ENCODE data around the gene ITIH4.
"Not testable (repeated sequence)": the region's sequence is repeated elsewhere in the genome, so short reads cannot be mapped to it uniquely, and the experiment has no call there.

The ITIH4 gene

DNA sequence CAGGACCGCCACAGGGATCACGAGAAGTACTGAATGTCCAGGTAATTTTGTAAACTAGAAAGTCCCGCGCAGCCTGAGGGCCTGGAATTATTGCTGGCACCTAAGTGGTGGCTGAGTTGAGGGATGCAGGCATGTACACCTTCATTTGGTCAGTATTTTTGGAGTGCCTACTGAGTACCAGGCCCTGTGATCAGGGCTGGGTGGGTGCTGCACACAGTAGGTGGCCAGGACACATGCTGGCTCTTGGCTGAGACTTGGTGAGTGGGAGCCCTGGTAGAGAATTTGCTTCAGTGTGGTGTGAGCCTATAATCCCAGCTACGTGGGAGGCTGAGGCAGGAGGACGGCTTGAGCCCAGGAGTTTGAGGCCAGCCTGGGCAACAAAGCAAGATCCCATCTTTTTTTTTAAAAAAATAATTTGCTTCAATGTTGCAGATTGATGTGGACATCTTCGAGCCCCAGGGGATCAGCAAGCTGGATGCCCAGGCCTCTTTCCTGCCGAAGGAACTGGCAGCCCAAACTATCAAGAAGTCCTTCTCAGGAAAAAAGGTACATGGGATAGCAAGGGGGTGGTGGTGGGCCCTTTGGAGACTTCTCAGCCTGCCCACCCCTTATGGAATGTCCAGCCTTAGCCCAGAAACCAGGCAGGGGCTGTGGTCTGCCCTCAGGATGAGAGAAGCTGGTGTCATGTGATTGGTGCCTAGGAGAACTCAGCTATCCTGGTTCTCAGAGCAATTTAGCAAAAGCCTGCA, 50.5 kb downstream of the ITIH4 start:
- in situ Hi-C loops (cut with HindIII; ENCODE audit: low sequenced_read_pairs) = loop anchor here (5.0 kb wide), 1 partner anchor 57 kb away; the partner anchor contains the start of gene MUSTN1
- no peak overlapping the region for H3K4me3 ChIP-seq (ENCODE audit: low read depth, low read length)
- TF ChIP-seq, protein P1, sequence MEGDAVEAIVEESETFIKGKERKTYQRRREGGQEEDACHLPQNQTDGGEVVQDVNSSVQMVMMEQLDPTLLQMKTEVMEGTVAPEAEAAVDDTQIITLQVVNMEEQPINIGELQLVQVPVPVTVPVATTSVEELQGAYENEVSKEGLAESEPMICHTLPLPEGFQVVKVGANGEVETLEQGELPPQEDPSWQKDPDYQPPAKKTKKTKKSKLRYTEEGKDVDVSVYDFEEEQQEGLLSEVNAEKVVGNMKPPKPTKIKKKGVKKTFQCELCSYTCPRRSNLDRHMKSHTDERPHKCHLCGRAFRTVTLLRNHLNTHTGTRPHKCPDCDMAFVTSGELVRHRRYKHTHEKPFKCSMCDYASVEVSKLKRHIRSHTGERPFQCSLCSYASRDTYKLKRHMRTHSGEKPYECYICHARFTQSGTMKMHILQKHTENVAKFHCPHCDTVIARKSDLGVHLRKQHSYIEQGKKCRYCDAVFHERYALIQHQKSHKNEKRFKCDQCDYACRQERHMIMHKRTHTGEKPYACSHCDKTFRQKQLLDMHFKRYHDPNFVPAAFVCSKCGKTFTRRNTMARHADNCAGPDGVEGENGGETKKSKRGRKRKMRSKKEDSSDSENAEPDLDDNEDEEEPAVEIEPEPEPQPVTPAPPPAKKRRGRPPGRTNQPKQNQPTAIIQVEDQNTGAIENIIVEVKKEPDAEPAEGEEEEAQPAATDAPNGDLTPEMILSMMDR (IDR thresholded peaks at IDR 0.05; ENCODE audit: low read depth, low read length, missing control alignments) = no peak
- DNase-seq (ENCODE audit: low read depth) = no peak

DNA sequence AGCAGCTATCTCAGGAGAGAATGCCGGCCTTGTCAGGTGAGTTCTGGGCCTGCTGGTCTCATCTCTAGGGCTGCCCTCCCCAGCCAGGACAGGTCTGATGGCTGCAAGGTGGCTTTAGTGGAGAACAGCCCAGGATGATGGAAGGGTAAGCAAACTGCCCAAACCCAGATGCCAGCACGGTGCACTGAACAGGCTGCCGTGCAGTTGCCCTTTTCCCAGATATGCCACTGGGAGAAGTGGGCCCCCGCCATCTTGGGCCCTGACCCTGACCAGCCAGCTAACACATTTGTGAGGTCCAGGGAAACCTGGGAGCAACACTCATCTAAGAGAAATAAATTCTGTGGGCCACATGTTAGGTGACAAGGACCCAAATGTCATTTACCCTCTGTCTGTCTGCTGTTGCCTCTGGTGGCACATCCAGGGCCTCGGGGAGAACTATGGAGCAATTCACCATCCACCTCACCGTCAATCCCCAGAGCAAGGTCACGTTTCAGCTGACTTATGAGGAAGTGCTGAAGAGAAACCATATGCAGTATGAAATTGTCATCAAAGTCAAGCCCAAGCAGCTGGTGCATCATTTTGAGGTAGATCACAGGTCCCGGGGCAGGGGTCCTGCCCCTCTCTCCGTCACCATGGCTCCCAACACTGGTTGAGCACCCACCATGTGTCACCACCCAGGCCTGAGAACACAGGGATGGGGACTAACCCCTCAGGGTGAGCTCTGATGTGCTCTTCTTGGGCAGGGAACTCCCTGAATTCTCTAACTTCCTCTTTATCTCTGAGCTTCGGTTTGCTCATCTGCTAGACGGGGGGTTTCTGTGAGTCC, 51.2 kb downstream of the ITIH4 start:
- no peak overlapping the region for H3K4me3 ChIP-seq (ENCODE audit: low read depth, low read length)
- in situ Hi-C loops (cut with HindIII; ENCODE audit: low sequenced_read_pairs) = no loop called here
- no peak for DNase-seq (ENCODE audit: low read depth)
- TF ChIP-seq, protein P1 (IDR thresholded peaks at IDR 0.05; ENCODE audit: low read depth, low read length, missing control alignments) = no peak

DNA sequence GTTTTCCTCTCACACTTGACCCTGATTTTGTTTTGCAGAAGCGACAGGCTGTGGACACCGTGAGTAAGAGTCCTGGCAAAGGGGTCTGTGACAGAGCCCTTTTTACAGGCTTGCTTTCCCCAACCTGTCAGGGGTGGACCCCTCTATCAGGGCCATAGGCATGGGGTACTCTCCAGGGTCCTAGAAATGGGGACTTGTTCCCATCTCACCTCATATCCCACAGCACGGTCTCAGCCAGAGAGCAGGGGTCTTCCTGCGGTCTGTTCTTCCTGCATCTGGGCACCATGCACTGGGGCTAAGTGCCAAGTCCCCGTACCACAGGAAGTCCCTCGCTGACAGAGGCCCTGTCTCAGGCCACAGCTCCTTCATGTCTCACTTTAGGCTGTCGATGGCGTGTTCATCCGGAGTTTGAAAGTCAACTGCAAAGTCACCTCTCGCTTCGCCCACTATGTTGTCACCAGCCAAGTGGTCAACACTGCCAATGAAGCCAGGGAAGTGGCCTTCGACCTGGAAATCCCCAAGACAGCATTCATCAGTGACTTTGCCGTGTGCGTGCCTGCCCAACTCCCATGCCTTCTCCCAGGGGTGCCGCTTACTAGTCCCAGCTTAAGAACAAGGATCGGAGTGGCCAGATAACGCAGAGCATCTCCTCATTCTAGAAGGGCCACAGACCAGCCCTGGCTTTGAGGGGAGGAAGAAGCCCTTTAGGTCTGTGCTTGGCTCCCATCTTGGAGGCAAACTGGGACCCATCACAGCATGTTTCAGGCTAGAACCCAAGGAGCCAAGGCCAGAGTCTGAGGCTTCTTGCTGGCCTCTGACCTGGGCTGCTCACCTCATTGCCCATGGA, 52.3 kb downstream of the ITIH4 start:
- in situ Hi-C loops (cut with HindIII; ENCODE audit: low sequenced_read_pairs) = no loop called here
- TF ChIP-seq, protein P1 (IDR thresholded peaks at IDR 0.05; ENCODE audit: low read depth, low read length, missing control alignments) = no peak

DNA sequence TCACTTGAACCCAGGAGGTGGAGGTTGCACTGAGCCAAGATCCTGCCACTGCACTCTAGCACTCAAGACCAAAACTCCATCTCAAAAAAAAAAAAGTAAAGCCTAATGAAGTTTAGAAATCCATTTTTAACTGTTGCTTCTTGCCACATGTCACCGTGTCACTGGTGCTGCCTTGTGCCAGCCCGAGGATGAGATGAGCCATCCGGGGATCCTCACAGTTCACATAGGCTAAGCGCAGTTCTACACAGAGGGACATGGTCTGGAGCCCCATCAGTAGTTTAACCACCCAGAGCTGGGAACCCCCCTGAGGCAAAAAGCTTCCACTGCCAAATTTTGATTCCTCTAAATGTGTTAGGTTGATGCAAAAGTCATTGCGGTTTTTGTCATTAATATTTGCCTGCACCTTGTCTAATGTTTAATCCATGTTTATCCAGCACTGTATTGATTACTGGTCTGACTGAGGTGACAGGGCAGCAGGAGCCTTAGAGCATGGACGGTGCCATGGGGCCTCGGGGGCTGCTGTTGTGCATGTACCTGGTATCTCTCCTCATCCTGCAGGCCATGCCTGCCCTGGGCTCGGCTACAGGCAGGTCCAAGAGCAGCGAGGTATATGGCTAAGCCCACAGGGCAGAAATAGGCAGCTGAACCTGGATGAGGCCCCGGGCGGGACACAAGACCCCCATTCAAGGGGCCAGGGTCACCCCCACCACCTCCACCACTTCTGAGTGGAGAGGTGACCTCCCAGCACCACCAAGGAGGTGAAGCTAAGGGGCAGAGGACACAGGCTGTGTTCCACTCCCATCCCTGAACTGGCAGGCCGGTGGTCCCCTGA, 53.1 kb downstream of the ITIH4 start, which contains the start of gene ITIH1:
TSS of gene ITIH1 (plus strand) at position 473 of the 832 bp plus-strand sequence. CDS start at position 490, 17 bp downstream.
- TF ChIP-seq, protein P1 (IDR thresholded peaks at IDR 0.05; ENCODE audit: low read depth, low read length, missing control alignments) = no peak
- in situ Hi-C loops (cut with HindIII; ENCODE audit: low sequenced_read_pairs) = no loop called here
- DNase-seq (ENCODE audit: low read depth) = no peak
- no peak within 1 kb of the TSS for H3K4me3 ChIP-seq (ENCODE audit: low read depth, low read length)

More for the DNA sequence above, 52.3 kb downstream of the ITIH4 start:
- H3K4me3 ChIP-seq (ENCODE audit: low read depth, low read length) = no peak overlapping the region
- DNase-seq (ENCODE audit: low read depth) = no peak

DNA sequence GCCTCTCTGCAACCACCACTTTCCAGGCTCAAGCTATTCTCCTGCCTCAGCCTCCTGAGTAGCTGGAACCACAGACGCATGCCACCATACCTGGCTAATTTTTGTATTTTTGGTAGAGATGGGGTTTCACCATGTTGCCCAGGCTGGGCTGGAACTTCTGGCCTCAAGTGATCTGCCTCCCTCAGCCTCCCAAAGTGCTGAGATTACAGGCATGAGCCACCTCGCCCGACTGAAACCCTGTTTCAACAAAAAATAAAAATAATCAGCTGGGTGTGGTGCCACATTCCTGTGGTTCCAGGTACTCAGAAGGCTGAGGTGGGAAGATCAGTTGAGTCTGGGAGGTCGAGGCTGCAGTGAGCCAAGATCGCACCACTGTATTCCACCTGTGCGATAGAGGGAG, 54.0 kb downstream of the ITIH4 start:
- in situ Hi-C loops (cut with HindIII; ENCODE audit: low sequenced_read_pairs); H3K4me3 ChIP-seq (ENCODE audit: low read depth, low read length); DNase-seq (ENCODE audit: low read depth): not testable (repeated sequence)

DNA sequence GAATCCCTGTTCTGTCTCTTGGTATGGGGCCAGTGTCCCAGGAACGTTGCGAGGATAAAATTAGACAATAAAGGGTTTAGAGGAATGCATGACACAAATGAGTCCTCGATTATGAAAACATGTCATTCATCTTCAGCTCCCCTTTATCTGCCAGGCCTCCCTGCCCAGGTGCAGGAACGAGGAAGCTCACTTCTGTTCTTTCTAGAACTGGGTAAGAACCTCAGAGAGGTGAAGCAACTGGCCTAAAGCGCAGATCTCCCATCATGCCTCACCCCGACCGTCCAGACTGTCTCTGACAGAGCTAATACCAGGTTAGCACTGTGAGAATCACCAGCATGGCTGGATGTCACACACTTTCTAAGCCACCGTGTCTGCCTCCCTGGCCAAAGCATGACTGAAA, 54.6 kb downstream of the ITIH4 start:
- no peak for DNase-seq (ENCODE audit: low read depth)
- in situ Hi-C loops (cut with HindIII; ENCODE audit: low sequenced_read_pairs) = no loop called here
- no peak overlapping the region for H3K4me3 ChIP-seq (ENCODE audit: low read depth, low read length)
- TF ChIP-seq, protein P1 (IDR thresholded peaks at IDR 0.05; ENCODE audit: low read depth, low read length, missing control alignments) = no peak

Measured in astrocyte of the cerebellum (primary cell).